ENCODE data around the gene CDKN3.

Gene CDKN3

DNA sequence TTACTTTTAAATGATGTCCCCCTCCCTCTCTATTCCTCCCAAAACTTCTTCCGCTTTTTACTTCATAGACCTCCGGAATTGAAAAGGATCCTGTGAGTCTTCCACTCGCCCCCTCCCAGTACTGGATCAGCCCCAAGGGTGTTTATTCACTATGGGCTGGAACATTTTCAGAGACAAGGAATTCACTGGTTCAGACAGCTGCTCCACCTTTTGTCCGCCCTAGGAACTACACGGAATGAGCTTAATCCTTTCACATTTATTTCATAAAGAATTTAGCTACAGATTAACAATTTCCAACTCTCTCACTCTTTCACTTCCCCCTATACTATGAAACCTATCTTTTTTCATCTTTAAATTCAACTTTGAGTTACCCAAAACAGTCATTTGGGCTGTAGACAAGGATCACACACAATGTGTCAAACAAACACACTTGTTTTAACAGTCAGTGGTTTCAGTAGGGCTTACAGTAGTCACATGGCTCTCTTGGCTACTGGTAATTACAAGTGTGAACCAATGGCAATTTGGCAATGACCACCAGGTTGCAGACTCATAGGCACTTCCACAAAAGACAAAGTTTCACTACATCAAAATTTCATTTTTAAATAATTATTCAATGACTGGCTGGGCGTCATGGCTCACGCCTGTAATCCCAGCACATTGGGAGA is 23.8 kb downstream of the CDKN3 start:
- Histone ChIP-seq H3K27ac (replicated peaks) (peak overlapping the region; percentile 1; the same call in 1 of the 2 replicates), H3K4me3 (replicated peaks; ENCODE audit: insufficient read depth, low read length) (no peak overlapping the region), H3K27me3 (ENCODE audit: insufficient read depth, poor library complexity, severe bottlenecking) (no peaks in the 10 kb centered on the region)
- TF ChIP-seq SPI1 (IDR thresholded peaks at IDR 0.05; ENCODE audit: borderline replicate concordance, low read depth) (no peak), GABPA (IDR thresholded peaks at IDR 0.05; ENCODE audit: low read depth) (no peak), POLR2AphosphoS5 (IDR thresholded peaks at IDR 0.05; ENCODE audit: low read depth) (no peak)
- TF ChIP-seq, protein P1, sequence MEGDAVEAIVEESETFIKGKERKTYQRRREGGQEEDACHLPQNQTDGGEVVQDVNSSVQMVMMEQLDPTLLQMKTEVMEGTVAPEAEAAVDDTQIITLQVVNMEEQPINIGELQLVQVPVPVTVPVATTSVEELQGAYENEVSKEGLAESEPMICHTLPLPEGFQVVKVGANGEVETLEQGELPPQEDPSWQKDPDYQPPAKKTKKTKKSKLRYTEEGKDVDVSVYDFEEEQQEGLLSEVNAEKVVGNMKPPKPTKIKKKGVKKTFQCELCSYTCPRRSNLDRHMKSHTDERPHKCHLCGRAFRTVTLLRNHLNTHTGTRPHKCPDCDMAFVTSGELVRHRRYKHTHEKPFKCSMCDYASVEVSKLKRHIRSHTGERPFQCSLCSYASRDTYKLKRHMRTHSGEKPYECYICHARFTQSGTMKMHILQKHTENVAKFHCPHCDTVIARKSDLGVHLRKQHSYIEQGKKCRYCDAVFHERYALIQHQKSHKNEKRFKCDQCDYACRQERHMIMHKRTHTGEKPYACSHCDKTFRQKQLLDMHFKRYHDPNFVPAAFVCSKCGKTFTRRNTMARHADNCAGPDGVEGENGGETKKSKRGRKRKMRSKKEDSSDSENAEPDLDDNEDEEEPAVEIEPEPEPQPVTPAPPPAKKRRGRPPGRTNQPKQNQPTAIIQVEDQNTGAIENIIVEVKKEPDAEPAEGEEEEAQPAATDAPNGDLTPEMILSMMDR (IDR thresholded peaks at IDR 0.05; ENCODE audit: insufficient read depth, low read length) = peak; percentile 36
- TF ChIP-seq, protein P2, sequence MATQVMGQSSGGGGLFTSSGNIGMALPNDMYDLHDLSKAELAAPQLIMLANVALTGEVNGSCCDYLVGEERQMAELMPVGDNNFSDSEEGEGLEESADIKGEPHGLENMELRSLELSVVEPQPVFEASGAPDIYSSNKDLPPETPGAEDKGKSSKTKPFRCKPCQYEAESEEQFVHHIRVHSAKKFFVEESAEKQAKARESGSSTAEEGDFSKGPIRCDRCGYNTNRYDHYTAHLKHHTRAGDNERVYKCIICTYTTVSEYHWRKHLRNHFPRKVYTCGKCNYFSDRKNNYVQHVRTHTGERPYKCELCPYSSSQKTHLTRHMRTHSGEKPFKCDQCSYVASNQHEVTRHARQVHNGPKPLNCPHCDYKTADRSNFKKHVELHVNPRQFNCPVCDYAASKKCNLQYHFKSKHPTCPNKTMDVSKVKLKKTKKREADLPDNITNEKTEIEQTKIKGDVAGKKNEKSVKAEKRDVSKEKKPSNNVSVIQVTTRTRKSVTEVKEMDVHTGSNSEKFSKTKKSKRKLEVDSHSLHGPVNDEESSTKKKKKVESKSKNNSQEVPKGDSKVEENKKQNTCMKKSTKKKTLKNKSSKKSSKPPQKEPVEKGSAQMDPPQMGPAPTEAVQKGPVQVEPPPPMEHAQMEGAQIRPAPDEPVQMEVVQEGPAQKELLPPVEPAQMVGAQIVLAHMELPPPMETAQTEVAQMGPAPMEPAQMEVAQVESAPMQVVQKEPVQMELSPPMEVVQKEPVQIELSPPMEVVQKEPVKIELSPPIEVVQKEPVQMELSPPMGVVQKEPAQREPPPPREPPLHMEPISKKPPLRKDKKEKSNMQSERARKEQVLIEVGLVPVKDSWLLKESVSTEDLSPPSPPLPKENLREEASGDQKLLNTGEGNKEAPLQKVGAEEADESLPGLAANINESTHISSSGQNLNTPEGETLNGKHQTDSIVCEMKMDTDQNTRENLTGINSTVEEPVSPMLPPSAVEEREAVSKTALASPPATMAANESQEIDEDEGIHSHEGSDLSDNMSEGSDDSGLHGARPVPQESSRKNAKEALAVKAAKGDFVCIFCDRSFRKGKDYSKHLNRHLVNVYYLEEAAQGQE (IDR thresholded peaks at IDR 0.05; ENCODE audit: insufficient replicate concordance, low read depth) = no peak
- DNase-seq (ENCODE audit: low read depth in 1 of 2, low spot score in 1 of 2) = peak in 1 of 2 experiments; percentile 24

DNA sequence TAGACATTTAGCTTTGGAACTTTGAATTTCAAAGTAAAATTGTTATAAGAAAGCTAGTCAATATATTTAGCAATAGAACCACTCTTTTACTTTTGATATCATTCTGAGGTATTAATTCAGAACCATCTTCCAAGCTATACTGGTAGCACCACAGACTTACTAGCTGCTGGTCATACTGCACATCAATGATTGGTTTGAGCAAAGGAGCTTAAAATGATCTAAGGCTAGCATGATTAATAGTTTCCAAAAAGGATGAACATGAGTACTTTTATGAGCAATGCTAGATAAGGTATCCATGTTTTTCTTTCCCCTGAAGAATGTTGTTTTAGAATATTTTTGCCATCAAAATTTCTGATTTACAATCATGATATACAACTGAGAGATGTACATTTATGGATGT is 27.2 kb downstream of the CDKN3 start:
- Histone ChIP-seq H3K27me3 (ENCODE audit: insufficient read depth, poor library complexity, severe bottlenecking) (no peaks in the 10 kb centered on the region), H3K27ac (replicated peaks) (no peak overlapping the region), H3K4me3 (replicated peaks; ENCODE audit: insufficient read depth, low read length) (no peak overlapping the region)
- no peak for DNase-seq (ENCODE audit: low read depth in 1 of 2, low spot score in 1 of 2)
- no peak for TF ChIP-seq POLR2AphosphoS5 (IDR thresholded peaks at IDR 0.05; ENCODE audit: low read depth)
- no peak for TF ChIP-seq GABPA (IDR thresholded peaks at IDR 0.05; ENCODE audit: low read depth)
- TF ChIP-seq, protein P1 (IDR thresholded peaks at IDR 0.05; ENCODE audit: insufficient read depth, low read length) = no peak
- TF ChIP-seq SPI1 (IDR thresholded peaks at IDR 0.05; ENCODE audit: borderline replicate concordance, low read depth) = no peak
- TF ChIP-seq, protein P2 (IDR thresholded peaks at IDR 0.05; ENCODE audit: insufficient replicate concordance, low read depth) = no peak

DNA sequence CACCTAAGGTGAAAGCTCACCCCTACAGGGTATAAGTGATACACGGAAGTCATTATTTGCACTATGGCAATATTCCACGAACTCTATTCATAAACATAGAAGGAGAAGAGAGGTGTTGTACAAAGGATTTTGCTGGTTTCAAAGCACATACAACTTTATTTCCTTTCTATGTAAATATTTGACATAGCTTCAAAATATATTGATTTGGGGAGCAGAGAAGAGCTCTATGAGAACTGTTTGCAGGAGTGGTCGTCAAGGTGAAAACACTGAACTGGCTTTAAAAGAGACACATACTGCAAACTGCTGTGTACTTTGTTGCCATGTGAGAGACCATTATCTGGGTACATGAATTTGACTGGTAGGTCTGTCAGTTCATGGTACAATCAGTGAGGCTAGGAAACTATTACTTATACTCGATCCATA is 27.7 kb downstream of the CDKN3 start:
- H3K27me3 ChIP-seq (ENCODE audit: insufficient read depth, poor library complexity, severe bottlenecking) = no peaks in the 10 kb centered on the region
- TF ChIP-seq, protein P2 (IDR thresholded peaks at IDR 0.05; ENCODE audit: insufficient replicate concordance, low read depth) = no peak
- TF ChIP-seq, protein P1 (IDR thresholded peaks at IDR 0.05; ENCODE audit: insufficient read depth, low read length) = no peak
- TF ChIP-seq SPI1 (IDR thresholded peaks at IDR 0.05; ENCODE audit: borderline replicate concordance, low read depth) (no peak), POLR2AphosphoS5 (IDR thresholded peaks at IDR 0.05; ENCODE audit: low read depth) (no peak), GABPA (IDR thresholded peaks at IDR 0.05; ENCODE audit: low read depth) (no peak)
- no peak overlapping the region for H3K4me3 ChIP-seq (replicated peaks; ENCODE audit: insufficient read depth, low read length)
- H3K27ac ChIP-seq (replicated peaks) = no peak overlapping the region
- DNase-seq (ENCODE audit: low read depth in 1 of 2, low spot score in 1 of 2) = no peak

Measured in HL-60 (cell line).